Measurements from ENCODE around the gene SAMD9L.

SAMD9L gene

DNA sequence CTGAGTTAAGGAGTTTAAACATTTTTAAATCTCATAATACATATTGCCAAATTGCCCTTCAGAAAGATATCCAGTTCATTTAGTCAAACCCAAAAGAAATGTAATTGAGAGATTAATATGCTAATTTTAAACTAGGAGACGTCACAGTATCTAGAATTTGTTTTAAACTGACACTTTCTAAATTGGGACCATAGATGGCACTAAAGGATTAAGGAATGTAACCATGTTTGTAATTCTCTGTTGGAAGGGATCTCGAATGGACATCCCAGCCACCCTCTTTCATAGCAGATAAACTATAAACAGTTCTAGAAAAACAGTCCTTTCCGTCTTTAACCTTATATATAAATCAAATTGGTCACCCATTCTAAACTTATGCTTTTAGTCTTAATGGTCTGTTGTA lies 30.0 kb upstream of the SAMD9L start:
- TF ChIP-seq CTCF (IDR thresholded peaks at IDR 0.05; ENCODE audit: low read depth, low read length, missing control alignments): no peak
- DNase-seq (ENCODE audit: extremely low read depth, low read depth): no peak
- H3K4me3 ChIP-seq (replicated peaks; ENCODE audit: low read depth, low read length): no peak overlapping the region

GRCh38 chr7:93176992-93177580 lies 28.9 kb upstream of the SAMD9L start:
- no peak for DNase-seq (ENCODE audit: extremely low read depth, low read depth)
- H3K4me3 ChIP-seq (replicated peaks; ENCODE audit: low read depth, low read length): no peak overlapping the region
- no peak for TF ChIP-seq CTCF (IDR thresholded peaks at IDR 0.05; ENCODE audit: low read depth, low read length, missing control alignments)

- DNase-seq (ENCODE audit: extremely low read depth, low read depth): no peak
- TF ChIP-seq CTCF (IDR thresholded peaks at IDR 0.05; ENCODE audit: low read depth, low read length, missing control alignments): no peak
- no peak overlapping the region for H3K4me3 ChIP-seq (replicated peaks; ENCODE audit: low read depth, low read length)
These were observed 27.0 kb upstream of the SAMD9L start for GRCh38 chr7:93175219-93175618.

DNA sequence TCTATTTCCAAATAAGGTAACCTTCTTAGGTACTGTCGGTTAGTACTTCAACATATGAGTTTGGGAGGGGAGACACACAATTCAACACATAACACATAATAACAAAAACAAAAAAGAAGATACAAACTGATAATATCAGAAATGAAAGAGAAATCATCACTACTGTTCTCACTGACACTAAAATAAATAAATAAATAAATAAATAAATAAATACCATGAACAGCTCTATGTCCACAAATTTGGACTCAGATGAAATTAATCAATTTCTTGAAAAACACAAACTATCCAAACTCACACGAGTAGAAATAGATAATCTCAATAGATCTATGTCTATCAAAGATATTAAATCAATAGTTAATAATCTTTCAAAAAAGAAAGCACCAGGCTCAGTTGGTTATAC lies 24.5 kb upstream of the SAMD9L start:
- no peak overlapping the region for H3K4me3 ChIP-seq (replicated peaks; ENCODE audit: low read depth, low read length)
- no peak for DNase-seq (ENCODE audit: extremely low read depth, low read depth)
- no peak for TF ChIP-seq CTCF (IDR thresholded peaks at IDR 0.05; ENCODE audit: low read depth, low read length, missing control alignments)

DNA sequence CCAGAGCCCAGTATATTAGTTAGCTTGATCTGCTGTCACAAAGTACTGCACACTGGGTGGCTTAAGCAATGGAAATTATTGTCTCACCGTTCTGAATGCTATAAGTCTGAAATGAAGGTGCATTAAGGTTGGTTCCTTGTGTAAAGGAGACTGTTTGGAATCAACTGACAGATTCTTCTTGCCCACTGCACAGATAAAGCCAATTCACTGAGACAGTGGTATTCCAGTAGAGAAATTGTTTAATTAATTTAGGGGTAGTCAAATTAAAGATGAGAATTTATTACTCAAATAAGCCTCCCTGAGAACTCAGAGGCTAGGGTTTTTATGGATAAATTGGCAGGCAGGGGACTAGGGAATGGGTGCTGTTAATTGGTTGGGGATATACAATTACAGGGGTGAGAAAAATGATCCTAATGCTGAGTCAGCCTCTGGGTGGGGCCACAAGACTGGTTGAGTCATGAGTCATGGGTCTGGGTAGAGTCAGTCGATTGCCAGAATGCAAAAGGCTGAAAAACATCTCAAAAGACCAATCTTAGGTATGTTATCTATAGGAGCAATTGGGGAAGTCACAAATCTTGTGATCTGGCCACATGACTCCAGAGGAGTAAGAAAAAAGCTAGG lies 23.5 kb upstream of the SAMD9L start:
- H3K4me3 ChIP-seq (replicated peaks; ENCODE audit: low read depth, low read length): no peak overlapping the region
- no peak for DNase-seq (ENCODE audit: extremely low read depth, low read depth)
- TF ChIP-seq CTCF (IDR thresholded peaks at IDR 0.05; ENCODE audit: low read depth, low read length, missing control alignments): no peak

- no peak for DNase-seq (ENCODE audit: extremely low read depth, low read depth)
- TF ChIP-seq CTCF (IDR thresholded peaks at IDR 0.05; ENCODE audit: low read depth, low read length, missing control alignments): no peak
These were observed 17.3 kb upstream of the SAMD9L start for GRCh38 chr7:93165447-93165846.

DNA sequence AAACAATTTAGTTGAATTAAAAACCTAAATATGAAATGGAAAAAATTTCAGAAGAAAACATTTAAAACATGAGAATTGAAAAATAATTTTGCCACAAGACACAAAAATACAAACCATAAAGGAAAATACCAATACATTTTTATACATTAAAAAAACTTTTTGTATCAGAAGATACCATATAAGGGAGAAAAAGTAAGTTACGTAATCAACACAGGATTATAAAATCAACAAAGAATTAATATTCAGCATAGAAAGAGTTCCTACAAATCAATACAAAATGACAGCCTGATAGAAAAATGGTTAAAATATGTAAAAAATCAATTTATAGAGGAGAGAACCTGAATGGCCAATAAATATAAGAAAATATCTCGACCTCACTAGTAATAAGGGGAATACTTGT lies 16.6 kb upstream of the SAMD9L start:
- no peak overlapping the region for H3K4me3 ChIP-seq (replicated peaks; ENCODE audit: low read depth, low read length)
- no peak for TF ChIP-seq CTCF (IDR thresholded peaks at IDR 0.05; ENCODE audit: low read depth, low read length, missing control alignments)
- no peak for DNase-seq (ENCODE audit: extremely low read depth, low read depth)

More at GRCh38 chr7:93165447-93165846, 17.3 kb upstream of the SAMD9L start:
- H3K4me3 ChIP-seq (replicated peaks; ENCODE audit: low read depth, low read length): no peak overlapping the region
